Epithelial cell of proximal tubule (primary cell): ENCODE data around the gene NTSR1. TPM values are rescaled to one million over a fixed set of nuclear protein-coding genes. Genes with fewer than 3 reads are reported as not detected.

Experiments
- DNase-seq: peaks from one replicate; pipeline ENCODE4 v3.0.0-alpha.2; 2011; ENCODE audit warnings: low read depth
- H3K4me3 ChIP-seq: 2 replicates; pipeline ENCODE4 v1.5.1; 2011; ENCODE audit warnings: low read depth, mild to moderate bottlenecking, low read length
- CTCF ChIP-seq: conservative IDR thresholded peaks from 2 replicates; pipeline ENCODE4 v1.5.1; 2012; ENCODE audit warnings: low read depth, mild to moderate bottlenecking, low read length
- total RNA-seq: library from RNA; depleted of rRNA; stranded (reverse); fragments of >200 nt; gene quantifications from 2 replicates; pipeline ENCODE4 v1.2.3, GENCODE V29; 2015

Gene NTSR1
- total RNA-seq, 1 donor from 2014 or later: not detected

- peak overlapping the region; percentile 78 for H3K4me3 ChIP-seq
- TF ChIP-seq CTCF: no peak
- no peak for DNase-seq
Measured at GRCh38 chr20:62806383-62807050, 97.9 kb downstream of the NTSR1 start.

DNA sequence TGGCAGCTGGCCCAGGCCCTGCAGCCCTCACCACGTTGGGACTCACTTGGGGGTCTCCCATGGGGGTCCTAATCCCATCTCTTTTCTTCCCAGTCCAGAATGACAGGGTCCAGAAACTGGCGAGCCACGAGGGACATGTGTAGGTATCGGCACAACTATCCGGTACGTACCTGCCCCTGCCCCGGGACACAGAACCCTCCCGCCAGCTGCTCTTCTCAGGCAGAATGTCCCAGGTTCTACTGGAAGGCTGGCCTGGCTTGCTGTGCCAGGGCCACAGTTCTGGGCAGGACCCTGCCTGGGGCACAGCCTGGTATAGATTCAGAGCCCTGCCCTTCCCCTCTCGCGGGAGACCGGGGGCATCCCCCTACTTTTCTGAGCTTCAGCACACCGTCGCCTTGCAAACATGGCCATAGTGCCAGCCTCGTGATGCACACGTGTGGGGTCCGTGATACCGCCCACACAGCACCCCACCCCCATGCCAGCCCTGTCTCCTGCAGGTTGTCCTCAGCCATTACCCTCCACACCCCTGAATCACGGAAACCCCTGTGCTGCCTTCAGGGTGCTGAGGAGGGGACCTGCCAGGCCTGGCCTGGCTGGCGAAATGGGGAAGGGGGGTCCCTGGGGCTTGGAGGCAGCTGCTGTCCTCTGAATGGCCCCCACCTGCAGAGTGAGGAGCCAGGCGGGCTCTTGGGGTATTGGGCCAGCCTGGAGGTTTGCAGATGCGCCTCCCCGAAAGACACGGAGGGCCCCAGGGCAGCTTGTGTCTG is 99.0 kb downstream of the NTSR1 start:
- no peak for DNase-seq
- H3K4me3 ChIP-seq: no peak overlapping the region
- no peak for TF ChIP-seq CTCF

GRCh38 chr20:62808211-62808865 is 99.7 kb downstream of the NTSR1 start:
- no peak for DNase-seq
- H3K4me3 ChIP-seq: no peak overlapping the region
- TF ChIP-seq CTCF: peak; percentile 93

GRCh38 chr20:62809530-62810428 is 101.1 kb downstream of the NTSR1 start:
- no peak for DNase-seq
- no peak for TF ChIP-seq CTCF
- no peak overlapping the region for H3K4me3 ChIP-seq

- TF ChIP-seq CTCF: no peak
- no peak for DNase-seq
- no peak overlapping the region for H3K4me3 ChIP-seq
Measured at GRCh38 chr20:62811320-62811719, 102.7 kb downstream of the NTSR1 start.

DNA sequence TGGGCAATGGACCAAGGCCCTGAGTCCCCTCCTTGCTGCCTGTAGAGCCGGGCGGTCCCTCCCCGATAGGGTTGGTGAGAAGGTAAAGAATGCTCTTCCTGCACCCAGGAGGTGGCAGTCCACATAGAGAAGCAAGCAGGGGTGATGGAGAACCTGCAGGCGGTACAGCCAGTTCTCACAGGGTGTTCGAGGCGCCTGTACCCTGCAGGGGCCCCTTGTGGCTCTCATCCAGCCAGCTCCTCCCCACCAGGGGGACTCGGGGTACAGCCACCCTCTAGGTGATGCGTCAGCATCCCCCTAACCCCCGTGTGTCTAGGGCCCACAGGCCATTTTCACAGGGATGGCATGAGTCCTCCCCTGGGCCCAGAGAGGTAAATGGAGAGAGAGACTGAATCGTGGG is 103.1 kb downstream of the NTSR1 start:
- no peak for TF ChIP-seq CTCF
- DNase-seq: no peak

More for the DNA sequence above, 103.1 kb downstream of the NTSR1 start:
- no peak overlapping the region for H3K4me3 ChIP-seq

Other genes starting within 250 kb of the NTSR1 start
- gene GATA5, start 232.8 kb upstream of the NTSR1 start, total RNA-seq: not detected in 2 replicates
- 48.3 and 57.3 TPM in 2 replicates for gene SLCO4A1, start 66.3 kb upstream of the NTSR1 start, total RNA-seq
- 14.6 and 23.4 TPM in 2 replicates for gene MRGBP, start 87.6 kb downstream of the NTSR1 start, total RNA-seq
- gene OGFR, start 96.0 kb downstream of the NTSR1 start, total RNA-seq: 57.6 and 61.1 TPM in 2 replicates
- gene COL9A3, start 108.2 kb downstream of the NTSR1 start, total RNA-seq: 2.8 and 4.6 TPM in 2 replicates
- gene TCFL5, start 153.0 kb downstream of the NTSR1 start, total RNA-seq: 5.7 and 7.2 TPM in 2 replicates
- 26.9 and 32.3 TPM in 2 replicates for gene DIDO1, start 217.7 kb downstream of the NTSR1 start, total RNA-seq
- 23.2 and 23.6 TPM in 2 replicates for gene GID8, start 229.3 kb downstream of the NTSR1 start, total RNA-seq
- gene SLC17A9, start 243.9 kb downstream of the NTSR1 start, total RNA-seq: 17.4 and 19.5 TPM in 2 replicates